ENCODE data around the gene PAK3. TPM values are rescaled to one million over a fixed set of nuclear protein-coding genes. Genes with fewer than 3 reads are reported as not detected.

The PAK3 gene
- total RNA-seq, 1 experiment from 2014 or later, result 0.50 TPM

DNA sequence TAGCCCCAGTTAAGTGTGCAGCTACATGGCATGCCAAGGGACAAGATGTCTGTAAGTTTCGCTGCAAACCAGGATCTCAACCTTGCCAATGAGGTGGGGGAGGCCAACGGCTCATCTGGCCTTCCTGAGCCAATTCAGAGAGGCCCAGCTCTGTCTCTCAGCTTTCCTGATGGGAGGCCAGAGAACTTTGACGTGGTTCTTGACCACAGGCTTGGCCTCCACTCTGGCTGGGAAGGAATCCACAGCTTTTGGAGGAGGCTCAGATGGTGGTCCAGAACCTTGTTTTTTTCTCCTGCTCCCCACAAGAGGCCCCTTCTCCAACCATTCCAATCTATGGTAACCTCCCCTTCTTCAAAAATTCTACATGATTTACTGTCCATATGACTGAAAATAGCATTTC lies 164.5 kb downstream of the PAK3 start:
- no peaks in the 10 kb centered on the region for H3K36me3 Mint-ChIP-seq (ENCODE audit: insufficient read depth, unreplicated experiment)
- no peaks in the 10 kb centered on the region for H3K9me3 Mint-ChIP-seq (ENCODE audit: low read depth, unreplicated experiment)
- no peaks in the 10 kb centered on the region for H3K4me1 Mint-ChIP-seq (ENCODE audit: low read depth, unreplicated experiment)
- DNase-seq, result no peak
- CTCF ChIA-PET, result no interaction called here
- intact Hi-C loops (cut with micrococcal nuclease; ENCODE audit: unreplicated experiment), result no loop called here
- H3K4me3 Mint-ChIP-seq (ENCODE audit: low read depth, unreplicated experiment), result no peak overlapping the region
- TF ChIP-seq, protein P1, sequence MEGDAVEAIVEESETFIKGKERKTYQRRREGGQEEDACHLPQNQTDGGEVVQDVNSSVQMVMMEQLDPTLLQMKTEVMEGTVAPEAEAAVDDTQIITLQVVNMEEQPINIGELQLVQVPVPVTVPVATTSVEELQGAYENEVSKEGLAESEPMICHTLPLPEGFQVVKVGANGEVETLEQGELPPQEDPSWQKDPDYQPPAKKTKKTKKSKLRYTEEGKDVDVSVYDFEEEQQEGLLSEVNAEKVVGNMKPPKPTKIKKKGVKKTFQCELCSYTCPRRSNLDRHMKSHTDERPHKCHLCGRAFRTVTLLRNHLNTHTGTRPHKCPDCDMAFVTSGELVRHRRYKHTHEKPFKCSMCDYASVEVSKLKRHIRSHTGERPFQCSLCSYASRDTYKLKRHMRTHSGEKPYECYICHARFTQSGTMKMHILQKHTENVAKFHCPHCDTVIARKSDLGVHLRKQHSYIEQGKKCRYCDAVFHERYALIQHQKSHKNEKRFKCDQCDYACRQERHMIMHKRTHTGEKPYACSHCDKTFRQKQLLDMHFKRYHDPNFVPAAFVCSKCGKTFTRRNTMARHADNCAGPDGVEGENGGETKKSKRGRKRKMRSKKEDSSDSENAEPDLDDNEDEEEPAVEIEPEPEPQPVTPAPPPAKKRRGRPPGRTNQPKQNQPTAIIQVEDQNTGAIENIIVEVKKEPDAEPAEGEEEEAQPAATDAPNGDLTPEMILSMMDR (IDR thresholded peaks at IDR 0.05; ENCODE audit: unreplicated experiment), result no peak
- BruUV-seq (replicated peaks), result no TSS peak
- no peaks in the 10 kb centered on the region for H3K27me3 Mint-ChIP-seq (ENCODE audit: unreplicated experiment)
- H3K27ac Mint-ChIP-seq (ENCODE audit: unreplicated experiment), result no peak overlapping the region

DNA sequence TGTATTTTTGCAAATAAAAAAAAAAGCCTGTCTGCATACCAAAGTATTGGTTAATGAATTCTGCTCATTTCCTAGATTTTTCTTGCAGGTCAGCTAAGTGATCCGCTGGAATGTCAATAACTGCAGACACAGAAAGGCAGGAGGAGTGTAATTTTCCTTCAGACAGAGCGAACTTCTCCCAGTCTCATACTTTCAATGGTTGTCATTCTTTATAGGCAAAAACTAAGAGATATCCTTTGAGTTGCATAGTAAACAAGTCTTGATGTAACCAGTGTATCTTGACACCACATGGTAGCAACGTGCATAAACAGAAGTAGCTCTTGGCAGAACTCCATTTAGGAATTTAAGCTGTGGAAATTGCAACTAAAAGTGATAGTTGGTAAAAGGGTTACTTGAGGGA lies 166.1 kb downstream of the PAK3 start:
- H3K36me3 Mint-ChIP-seq (ENCODE audit: insufficient read depth, unreplicated experiment), result no peaks in the 10 kb centered on the region
- TF ChIP-seq, protein P1 (IDR thresholded peaks at IDR 0.05; ENCODE audit: unreplicated experiment), result no peak
- CTCF ChIA-PET, result no interaction called here
- BruUV-seq (replicated peaks), result no TSS peak
- H3K4me1 Mint-ChIP-seq (ENCODE audit: low read depth, unreplicated experiment), result no peaks in the 10 kb centered on the region
- DNase-seq, result no peak
- H3K27me3 Mint-ChIP-seq (ENCODE audit: unreplicated experiment), result no peaks in the 10 kb centered on the region
- no peak overlapping the region for H3K27ac Mint-ChIP-seq (ENCODE audit: unreplicated experiment)
- intact Hi-C loops (cut with micrococcal nuclease; ENCODE audit: unreplicated experiment), result no loop called here
- H3K9me3 Mint-ChIP-seq (ENCODE audit: low read depth, unreplicated experiment), result no peaks in the 10 kb centered on the region
- H3K4me3 Mint-ChIP-seq (ENCODE audit: low read depth, unreplicated experiment), result no peak overlapping the region

DNA sequence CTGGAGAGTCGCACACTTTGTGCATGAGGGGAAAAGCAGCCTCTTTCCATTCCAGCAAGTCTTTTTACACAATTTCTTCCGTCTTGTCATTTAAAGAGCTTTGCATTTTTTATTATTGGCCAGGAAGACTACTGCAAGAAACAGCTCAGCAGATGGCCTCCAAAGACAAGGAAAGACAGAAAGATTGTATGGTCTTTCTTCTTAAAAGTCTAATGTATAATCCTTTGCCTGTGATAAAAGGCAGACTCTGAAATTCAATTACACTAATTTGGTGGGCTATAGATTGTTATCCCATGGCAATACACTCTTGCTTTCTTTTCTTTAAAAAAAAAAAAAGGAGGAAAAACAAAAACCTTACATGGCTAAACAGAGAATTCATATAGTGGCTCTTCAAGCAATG lies 168.4 kb downstream of the PAK3 start:
- Mint-ChIP-seq H3K9me3 (ENCODE audit: low read depth, unreplicated experiment) (no peaks in the 10 kb centered on the region), H3K27ac (ENCODE audit: unreplicated experiment) (no peak overlapping the region), H3K4me3 (ENCODE audit: low read depth, unreplicated experiment) (no peak overlapping the region), H3K36me3 (ENCODE audit: insufficient read depth, unreplicated experiment) (no peaks in the 10 kb centered on the region), H3K27me3 (ENCODE audit: unreplicated experiment) (no peaks in the 10 kb centered on the region), H3K4me1 (ENCODE audit: low read depth, unreplicated experiment) (no peaks in the 10 kb centered on the region)
- intact Hi-C loops (cut with micrococcal nuclease; ENCODE audit: unreplicated experiment), result no loop called here
- no TSS peak for BruUV-seq (replicated peaks)
- no peak for DNase-seq
- TF ChIP-seq, protein P1 (IDR thresholded peaks at IDR 0.05; ENCODE audit: unreplicated experiment), result no peak
- CTCF ChIA-PET, result no interaction called here

DNA sequence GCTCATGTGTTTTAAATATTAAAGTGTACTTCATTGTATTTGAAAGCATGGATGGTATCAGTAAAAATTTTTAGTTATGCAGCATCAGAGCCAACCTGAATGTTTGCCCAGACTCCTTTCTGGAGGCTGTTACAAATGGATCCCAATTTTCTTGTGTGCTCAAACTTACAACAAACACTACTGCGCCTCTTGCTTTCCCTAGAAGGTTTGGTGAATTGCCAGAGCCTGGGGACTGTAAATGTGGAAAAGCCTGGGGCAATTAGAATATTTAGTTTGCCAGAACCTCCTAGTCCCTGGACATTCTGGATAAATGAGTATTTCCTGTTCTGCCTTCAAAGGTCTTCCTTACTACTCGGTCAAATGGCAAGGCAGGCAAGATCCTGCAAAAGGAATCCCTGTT lies 169.5 kb downstream of the PAK3 start:
- Mint-ChIP-seq H3K27ac (ENCODE audit: unreplicated experiment) (no peak overlapping the region), H3K4me3 (ENCODE audit: low read depth, unreplicated experiment) (no peak overlapping the region), H3K36me3 (ENCODE audit: insufficient read depth, unreplicated experiment) (no peaks in the 10 kb centered on the region), H3K9me3 (ENCODE audit: low read depth, unreplicated experiment) (no peaks in the 10 kb centered on the region), H3K4me1 (ENCODE audit: low read depth, unreplicated experiment) (no peaks in the 10 kb centered on the region), H3K27me3 (ENCODE audit: unreplicated experiment) (no peaks in the 10 kb centered on the region)
- CTCF ChIA-PET, result no interaction called here
- DNase-seq, result no peak
- TF ChIP-seq, protein P1 (IDR thresholded peaks at IDR 0.05; ENCODE audit: unreplicated experiment), result no peak
- intact Hi-C loops (cut with micrococcal nuclease; ENCODE audit: unreplicated experiment), result loop anchor here (5.0 kb wide), 1 partner anchor 182 kb away; no protein-coding TSS in a partner anchor
- no TSS peak for BruUV-seq (replicated peaks)
